ENCODE measurements around the gene TMEM37. TPM values are rescaled to one million over a fixed set of nuclear protein-coding genes. Genes with fewer than 3 reads are reported as not detected.

The TMEM37 gene
- polyA plus RNA-seq, 1 donor from 2014 or later: not detected

DNA sequence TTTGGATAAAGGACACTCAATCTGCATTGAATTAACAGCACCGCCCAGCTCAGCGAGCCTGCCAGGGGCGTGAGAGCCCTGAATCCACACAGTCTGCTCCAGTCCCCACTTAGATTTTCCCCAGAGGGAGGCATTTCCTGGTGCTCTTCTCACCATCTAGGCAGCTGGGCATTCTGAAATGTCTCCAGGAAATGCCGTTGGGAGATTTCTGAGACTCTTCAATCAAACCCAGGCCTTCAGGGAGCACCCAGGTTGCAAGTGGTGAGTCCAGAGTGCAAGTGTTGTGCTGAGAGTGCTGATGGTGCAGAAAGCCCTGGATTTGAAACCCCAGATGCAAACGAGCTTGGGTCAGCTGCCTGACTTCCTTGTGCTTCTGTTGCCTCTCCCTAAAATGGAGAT, 23.4 kb upstream of the TMEM37 start:
- no peak overlapping the region for H2AFZ ChIP-seq (ENCODE audit: low read depth, low read length)
- no peak overlapping the region for H3K9ac ChIP-seq (ENCODE audit: low read length)
- TF ChIP-seq SMC3 (conservative IDR thresholded peaks at IDR 0.05; ENCODE audit: poor library complexity) (no peak), RAD21 (conservative IDR thresholded peaks at IDR 0.05) (no peak), TAF1 (IDR thresholded peaks at IDR 0.05; ENCODE audit: low read depth) (no peak), MXI1 (conservative IDR thresholded peaks at IDR 0.05; ENCODE audit: poor library complexity, severe bottlenecking) (no peak)
- no peak overlapping the region for H3K4me3 ChIP-seq (ENCODE audit: low read length)
- H3K4me2 ChIP-seq (ENCODE audit: low read length): no peak overlapping the region
- no peaks in the 10 kb centered on the region for H3K9me3 ChIP-seq (ENCODE audit: low read length)
- H3F3A ChIP-seq (ENCODE audit: insufficient read depth, low read length, poor library complexity, severe bottlenecking): no peaks in the 10 kb centered on the region
- H3K27me3 ChIP-seq (ENCODE audit: insufficient read depth, low read depth, low read length): no peaks in the 10 kb centered on the region
- H3K27ac ChIP-seq (ENCODE audit: low read length): no peak overlapping the region
- no peaks in the 10 kb centered on the region for H3K36me3 ChIP-seq (ENCODE audit: insufficient read depth, low read length)
- no peaks in the 10 kb centered on the region for H3K79me2 ChIP-seq (replicated peaks; ENCODE audit: insufficient read depth, low read length)
- H3K9me2 ChIP-seq (ENCODE audit: insufficient read depth, low read length): no peaks in the 10 kb centered on the region
- H4K20me1 ChIP-seq (ENCODE audit: insufficient read depth): no peaks in the 10 kb centered on the region

DNA sequence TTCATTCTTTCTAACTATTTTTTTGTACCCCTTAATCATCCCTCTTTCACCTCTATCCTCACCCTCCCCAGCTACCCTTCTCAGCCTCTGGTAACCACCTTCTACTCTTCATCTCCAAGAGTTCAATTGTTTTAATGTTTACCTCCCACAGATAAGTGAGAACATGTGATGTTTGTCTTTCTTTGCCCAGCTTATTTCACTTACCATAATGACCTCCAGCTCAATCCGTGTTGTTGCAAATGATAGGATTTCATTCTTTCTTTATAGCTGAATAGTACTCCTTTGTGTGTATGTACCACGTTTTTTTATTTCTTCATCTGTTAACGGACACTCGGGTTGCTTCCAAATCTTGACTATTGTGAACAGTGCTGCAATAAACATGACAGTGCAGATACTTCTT, 22.1 kb upstream of the TMEM37 start:
- H3K79me2 ChIP-seq (replicated peaks; ENCODE audit: insufficient read depth, low read length): no peaks in the 10 kb centered on the region
- no peak overlapping the region for H3K9ac ChIP-seq (ENCODE audit: low read length)
- no peaks in the 10 kb centered on the region for H4K20me1 ChIP-seq (ENCODE audit: insufficient read depth)
- H3F3A ChIP-seq (ENCODE audit: insufficient read depth, low read length, poor library complexity, severe bottlenecking): no peaks in the 10 kb centered on the region
- no peaks in the 10 kb centered on the region for H3K27me3 ChIP-seq (ENCODE audit: insufficient read depth, low read depth, low read length)
- no peaks in the 10 kb centered on the region for H3K9me2 ChIP-seq (ENCODE audit: insufficient read depth, low read length)
- TF ChIP-seq MXI1 (conservative IDR thresholded peaks at IDR 0.05; ENCODE audit: poor library complexity, severe bottlenecking) (no peak), EZH2 (IDR thresholded peaks at IDR 0.05; ENCODE audit: borderline replicate concordance, insufficient read depth, low read length, poor library complexity, severe bottlenecking) (no peak), SMC3 (conservative IDR thresholded peaks at IDR 0.05; ENCODE audit: poor library complexity) (no peak), RAD21 (conservative IDR thresholded peaks at IDR 0.05) (no peak), EP300 (conservative IDR thresholded peaks at IDR 0.05; ENCODE audit: poor library complexity, severe bottlenecking) (no peak), TAF1 (IDR thresholded peaks at IDR 0.05; ENCODE audit: low read depth) (no peak)
- TF ChIP-seq, protein P1, sequence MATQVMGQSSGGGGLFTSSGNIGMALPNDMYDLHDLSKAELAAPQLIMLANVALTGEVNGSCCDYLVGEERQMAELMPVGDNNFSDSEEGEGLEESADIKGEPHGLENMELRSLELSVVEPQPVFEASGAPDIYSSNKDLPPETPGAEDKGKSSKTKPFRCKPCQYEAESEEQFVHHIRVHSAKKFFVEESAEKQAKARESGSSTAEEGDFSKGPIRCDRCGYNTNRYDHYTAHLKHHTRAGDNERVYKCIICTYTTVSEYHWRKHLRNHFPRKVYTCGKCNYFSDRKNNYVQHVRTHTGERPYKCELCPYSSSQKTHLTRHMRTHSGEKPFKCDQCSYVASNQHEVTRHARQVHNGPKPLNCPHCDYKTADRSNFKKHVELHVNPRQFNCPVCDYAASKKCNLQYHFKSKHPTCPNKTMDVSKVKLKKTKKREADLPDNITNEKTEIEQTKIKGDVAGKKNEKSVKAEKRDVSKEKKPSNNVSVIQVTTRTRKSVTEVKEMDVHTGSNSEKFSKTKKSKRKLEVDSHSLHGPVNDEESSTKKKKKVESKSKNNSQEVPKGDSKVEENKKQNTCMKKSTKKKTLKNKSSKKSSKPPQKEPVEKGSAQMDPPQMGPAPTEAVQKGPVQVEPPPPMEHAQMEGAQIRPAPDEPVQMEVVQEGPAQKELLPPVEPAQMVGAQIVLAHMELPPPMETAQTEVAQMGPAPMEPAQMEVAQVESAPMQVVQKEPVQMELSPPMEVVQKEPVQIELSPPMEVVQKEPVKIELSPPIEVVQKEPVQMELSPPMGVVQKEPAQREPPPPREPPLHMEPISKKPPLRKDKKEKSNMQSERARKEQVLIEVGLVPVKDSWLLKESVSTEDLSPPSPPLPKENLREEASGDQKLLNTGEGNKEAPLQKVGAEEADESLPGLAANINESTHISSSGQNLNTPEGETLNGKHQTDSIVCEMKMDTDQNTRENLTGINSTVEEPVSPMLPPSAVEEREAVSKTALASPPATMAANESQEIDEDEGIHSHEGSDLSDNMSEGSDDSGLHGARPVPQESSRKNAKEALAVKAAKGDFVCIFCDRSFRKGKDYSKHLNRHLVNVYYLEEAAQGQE (IDR thresholded peaks at IDR 0.05; ENCODE audit: borderline replicate concordance): no peak
- TF ChIP-seq, protein P2, sequence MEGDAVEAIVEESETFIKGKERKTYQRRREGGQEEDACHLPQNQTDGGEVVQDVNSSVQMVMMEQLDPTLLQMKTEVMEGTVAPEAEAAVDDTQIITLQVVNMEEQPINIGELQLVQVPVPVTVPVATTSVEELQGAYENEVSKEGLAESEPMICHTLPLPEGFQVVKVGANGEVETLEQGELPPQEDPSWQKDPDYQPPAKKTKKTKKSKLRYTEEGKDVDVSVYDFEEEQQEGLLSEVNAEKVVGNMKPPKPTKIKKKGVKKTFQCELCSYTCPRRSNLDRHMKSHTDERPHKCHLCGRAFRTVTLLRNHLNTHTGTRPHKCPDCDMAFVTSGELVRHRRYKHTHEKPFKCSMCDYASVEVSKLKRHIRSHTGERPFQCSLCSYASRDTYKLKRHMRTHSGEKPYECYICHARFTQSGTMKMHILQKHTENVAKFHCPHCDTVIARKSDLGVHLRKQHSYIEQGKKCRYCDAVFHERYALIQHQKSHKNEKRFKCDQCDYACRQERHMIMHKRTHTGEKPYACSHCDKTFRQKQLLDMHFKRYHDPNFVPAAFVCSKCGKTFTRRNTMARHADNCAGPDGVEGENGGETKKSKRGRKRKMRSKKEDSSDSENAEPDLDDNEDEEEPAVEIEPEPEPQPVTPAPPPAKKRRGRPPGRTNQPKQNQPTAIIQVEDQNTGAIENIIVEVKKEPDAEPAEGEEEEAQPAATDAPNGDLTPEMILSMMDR (IDR thresholded peaks at IDR 0.05; ENCODE audit: poor library complexity, severe bottlenecking): no peak
- H3K9me3 ChIP-seq (ENCODE audit: low read length): no peaks in the 10 kb centered on the region
- H2AFZ ChIP-seq (ENCODE audit: low read depth, low read length): no peak overlapping the region
- no peak overlapping the region for H3K4me2 ChIP-seq (ENCODE audit: low read length)
- no peaks in the 10 kb centered on the region for H3K36me3 ChIP-seq (ENCODE audit: insufficient read depth, low read length)
- H3K27ac ChIP-seq (ENCODE audit: low read length): no peak overlapping the region
- H3K4me3 ChIP-seq (ENCODE audit: low read length): no peak overlapping the region

DNA sequence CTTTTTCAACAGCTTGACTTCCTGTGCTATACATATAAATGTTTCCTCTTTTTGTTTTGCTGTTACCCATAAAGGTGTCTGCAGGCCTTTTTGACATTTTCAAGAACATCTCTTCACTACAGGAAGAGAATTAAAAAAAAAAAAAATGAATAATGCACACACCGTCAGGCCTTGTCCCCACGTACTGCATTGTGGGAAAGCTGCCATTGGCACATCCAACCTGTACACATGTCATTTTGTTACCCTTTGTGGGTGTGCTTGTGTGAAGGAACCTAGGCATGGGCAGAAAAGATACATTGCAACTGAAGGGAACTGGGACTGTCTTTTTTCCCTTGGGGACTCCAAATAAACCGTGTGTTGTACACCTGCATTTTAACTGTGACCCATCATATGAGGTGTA, 16.8 kb upstream of the TMEM37 start:
- H3K79me2 ChIP-seq (replicated peaks; ENCODE audit: insufficient read depth, low read length): no peaks in the 10 kb centered on the region
- TF ChIP-seq RAD21 (conservative IDR thresholded peaks at IDR 0.05) (no peak), MXI1 (conservative IDR thresholded peaks at IDR 0.05; ENCODE audit: poor library complexity, severe bottlenecking) (no peak)
- no peaks in the 10 kb centered on the region for H4K20me1 ChIP-seq (ENCODE audit: insufficient read depth)
- H2AFZ ChIP-seq (ENCODE audit: low read depth, low read length): no peak overlapping the region
- H3K27me3 ChIP-seq (ENCODE audit: insufficient read depth, low read depth, low read length): no peaks in the 10 kb centered on the region
- H3K9me3 ChIP-seq (ENCODE audit: low read length): no peaks in the 10 kb centered on the region
- H3F3A ChIP-seq (ENCODE audit: insufficient read depth, low read length, poor library complexity, severe bottlenecking): no peaks in the 10 kb centered on the region
- no peak overlapping the region for H3K27ac ChIP-seq (ENCODE audit: low read length)
- H3K4me2 ChIP-seq (ENCODE audit: low read length): no peak overlapping the region
- no peaks in the 10 kb centered on the region for H3K36me3 ChIP-seq (ENCODE audit: insufficient read depth, low read length)
- H3K9me2 ChIP-seq (ENCODE audit: insufficient read depth, low read length): no peaks in the 10 kb centered on the region
- H3K9ac ChIP-seq (ENCODE audit: low read length): no peak overlapping the region
- H3K4me3 ChIP-seq (ENCODE audit: low read length): no peak overlapping the region

Measured in neural cell (in vitro differentiated cells).